Hepatocyte (in vitro differentiated cells): ENCODE results near the gene PKP3. TPM values are rescaled to one million over a fixed set of nuclear protein-coding genes. Genes with fewer than 3 reads are reported as not detected.

Source experiments
- DNase-seq: peaks from one replicate; pipeline ENCODE4 v3.0.0-alpha.2; 2016; ENCODE audit warnings: low spot score
- H2AFZ ChIP-seq: fragments of 200-600 bp; sonication (generic); 2 replicates; pipeline ENCODE4 v1.6.0; 2016; ENCODE audit warnings: antibody characterized with exemption, mild to moderate bottlenecking
- H3K27ac ChIP-seq: fragments of 200-600 bp; sonication (generic); 2 replicates; pipeline ENCODE4 v1.5.1; 2016; ENCODE audit warnings: mild to moderate bottlenecking
- H3K27me3 ChIP-seq: fragments of 200-600 bp; sonication (generic); 2 replicates; pipeline ENCODE4 v1.6.1; 2016
- H3K36me3 ChIP-seq: fragments of 200-600 bp; sonication (generic); replicated peaks from 2 replicates; pipeline ENCODE4 v1.5.1; 2016; ENCODE audit warnings: low read depth; ENCODE audit not compliant: insufficient read depth
- H3K4me1 ChIP-seq: fragments of 200-600 bp; sonication (generic); 2 replicates; pipeline ENCODE4 v1.5.1; 2016; ENCODE audit warnings: mild to moderate bottlenecking, moderate library complexity; ENCODE audit not compliant: insufficient read depth
- H3K4me2 ChIP-seq: fragments of 200-600 bp; sonication (generic); 2 replicates; pipeline ENCODE4 v1.6.0; 2016
- H3K4me3 ChIP-seq: fragments of 200-600 bp; sonication (generic); 2 replicates; pipeline ENCODE4 v1.5.1; 2016; ENCODE audit warnings: mild to moderate bottlenecking
- H3K79me2 ChIP-seq: fragments of 200-600 bp; sonication (generic); 2 replicates; pipeline ENCODE4 v1.6.0; 2017; ENCODE audit warnings: mild to moderate bottlenecking
- H3K9me2 ChIP-seq: fragments of 200-600 bp; sonication (generic); replicated peaks from 2 replicates; pipeline ENCODE4 v1.6.0; 2017; ENCODE audit warnings: mild to moderate bottlenecking; ENCODE audit not compliant: insufficient read depth
- H3K9me3 ChIP-seq: fragments of 200-600 bp; sonication (generic); 2 replicates; pipeline ENCODE4 v1.5.1; 2016; ENCODE audit warnings: low read depth, mild to moderate bottlenecking
- H4K20me1 ChIP-seq: fragments of 200-600 bp; sonication (generic); 2 replicates; pipeline ENCODE4 v1.6.0; 2016; ENCODE audit warnings: mild to moderate bottlenecking; ENCODE audit not compliant: insufficient read depth, poor library complexity, severe bottlenecking
- EZH2 ChIP-seq: fragments of 200-600 bp; sonication (generic); IDR thresholded peaks from 2 replicates; pipeline ENCODE4 v1.6.1; 2016; ENCODE audit warnings: antibody characterized with exemption, mild to moderate bottlenecking, borderline replicate concordance
- EZH2phosphoT487 ChIP-seq: fragments of 200-600 bp; sonication (generic); IDR thresholded peaks from one replicate; pipeline ENCODE4 v1.6.1; 2018; ENCODE audit warnings: antibody characterized with exemption, mild to moderate bottlenecking, low read depth, moderate library complexity; ENCODE audit not compliant: unreplicated experiment, severe bottlenecking
- WGBS: methylation state at CpG from one replicate; pipeline ENCODE4 v1.1.6; 2016; ENCODE audit warnings: low lambda C conversion rate; ENCODE audit errors: missing lambda C conversion rate; 5-methylcytosine and 5-hydroxymethylcytosine counted together
- polyA plus RNA-seq: library from polyadenylated mRNA; unstranded; fragments of >200 nt; fragmentation: Nextera tagmentation; extraction: Ambion mirVana; gene quantifications from 2 replicates; pipeline ENCODE4 v1.2.1, GENCODE V29; 2016
- total RNA-seq: library from RNA; depleted of rRNA; stranded (reverse); fragments of >200 nt; gene quantifications from 2 replicates; pipeline ENCODE4 v1.2.3, GENCODE V29; 2014
- TF ChIP-seq, protein P1 (sequence below): fragments of 200-600 bp; sonication (generic); IDR thresholded peaks from 2 replicates; pipeline ENCODE4 v1.5.1; 2016; ENCODE audit warnings: antibody characterized with exemption, mild to moderate bottlenecking; ENCODE audit not compliant: poor library complexity

PKP3 gene
- total and polyA plus RNA-seq, 2 experiments from 2014 or later: 62.1 to 89.5 TPM

DNA sequence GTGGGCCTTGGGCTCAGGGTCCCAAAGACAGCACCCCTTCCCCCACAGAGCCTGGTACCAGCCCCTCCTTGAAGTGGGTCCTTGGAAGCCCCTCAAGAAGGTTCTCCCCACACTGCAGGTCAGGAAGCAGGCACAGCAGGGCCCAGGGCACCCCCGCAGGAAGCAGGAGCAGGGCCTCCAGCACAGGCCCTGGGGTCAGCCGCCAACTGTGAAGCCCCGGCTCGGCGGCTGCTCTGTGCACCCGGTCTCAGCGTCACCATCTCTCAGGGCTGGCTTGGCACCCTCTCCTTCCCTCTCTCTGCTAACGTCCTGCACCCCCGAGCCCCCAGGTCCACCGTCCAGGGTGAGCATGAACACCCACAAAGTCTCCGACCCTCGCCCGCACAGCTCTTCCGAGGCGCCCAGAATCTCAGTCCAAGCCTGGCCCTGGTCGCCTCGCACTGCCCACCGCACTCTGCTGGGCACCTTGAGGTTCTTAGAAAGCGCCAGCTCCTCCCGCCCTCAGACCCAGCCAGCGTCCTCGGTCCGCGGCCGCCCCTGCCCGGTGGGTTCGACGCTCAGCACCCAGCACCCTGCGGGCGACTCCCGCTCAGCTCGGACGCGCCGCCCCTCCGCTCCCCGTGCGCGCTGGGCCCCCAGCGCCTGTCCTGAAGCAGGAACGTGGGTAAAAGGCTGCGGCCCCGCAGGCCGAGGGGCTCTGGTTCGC, 22.2 kb downstream of the PKP3 start:
- WGBS: 29% methylated on average over 27 of the region's 45 CpGs
- Histone ChIP-seq H3K27ac (peak overlapping the region; percentile 92), H3K79me2 (peaks cover 21% of the 10 kb centered on the region), H3K36me3 (no peaks in the 10 kb centered on the region), H3K4me2 (peak overlapping the region; percentile 98), H3K9me2 (no peaks in the 10 kb centered on the region), H4K20me1 (peaks cover 10% of the 10 kb centered on the region), H3K4me3 (peak overlapping the region; percentile 61), H2AFZ (peak overlapping the region; percentile 66), H3K27me3 (peaks cover 6% of the 10 kb centered on the region), H3K4me1 (peaks cover 4% of the 10 kb centered on the region), H3K9me3 (no peaks in the 10 kb centered on the region)
- no peak for DNase-seq
- TF ChIP-seq EZH2phosphoT487 (no peak), EZH2 (no peak)
- TF ChIP-seq, protein P1, sequence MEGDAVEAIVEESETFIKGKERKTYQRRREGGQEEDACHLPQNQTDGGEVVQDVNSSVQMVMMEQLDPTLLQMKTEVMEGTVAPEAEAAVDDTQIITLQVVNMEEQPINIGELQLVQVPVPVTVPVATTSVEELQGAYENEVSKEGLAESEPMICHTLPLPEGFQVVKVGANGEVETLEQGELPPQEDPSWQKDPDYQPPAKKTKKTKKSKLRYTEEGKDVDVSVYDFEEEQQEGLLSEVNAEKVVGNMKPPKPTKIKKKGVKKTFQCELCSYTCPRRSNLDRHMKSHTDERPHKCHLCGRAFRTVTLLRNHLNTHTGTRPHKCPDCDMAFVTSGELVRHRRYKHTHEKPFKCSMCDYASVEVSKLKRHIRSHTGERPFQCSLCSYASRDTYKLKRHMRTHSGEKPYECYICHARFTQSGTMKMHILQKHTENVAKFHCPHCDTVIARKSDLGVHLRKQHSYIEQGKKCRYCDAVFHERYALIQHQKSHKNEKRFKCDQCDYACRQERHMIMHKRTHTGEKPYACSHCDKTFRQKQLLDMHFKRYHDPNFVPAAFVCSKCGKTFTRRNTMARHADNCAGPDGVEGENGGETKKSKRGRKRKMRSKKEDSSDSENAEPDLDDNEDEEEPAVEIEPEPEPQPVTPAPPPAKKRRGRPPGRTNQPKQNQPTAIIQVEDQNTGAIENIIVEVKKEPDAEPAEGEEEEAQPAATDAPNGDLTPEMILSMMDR: no peak

DNA sequence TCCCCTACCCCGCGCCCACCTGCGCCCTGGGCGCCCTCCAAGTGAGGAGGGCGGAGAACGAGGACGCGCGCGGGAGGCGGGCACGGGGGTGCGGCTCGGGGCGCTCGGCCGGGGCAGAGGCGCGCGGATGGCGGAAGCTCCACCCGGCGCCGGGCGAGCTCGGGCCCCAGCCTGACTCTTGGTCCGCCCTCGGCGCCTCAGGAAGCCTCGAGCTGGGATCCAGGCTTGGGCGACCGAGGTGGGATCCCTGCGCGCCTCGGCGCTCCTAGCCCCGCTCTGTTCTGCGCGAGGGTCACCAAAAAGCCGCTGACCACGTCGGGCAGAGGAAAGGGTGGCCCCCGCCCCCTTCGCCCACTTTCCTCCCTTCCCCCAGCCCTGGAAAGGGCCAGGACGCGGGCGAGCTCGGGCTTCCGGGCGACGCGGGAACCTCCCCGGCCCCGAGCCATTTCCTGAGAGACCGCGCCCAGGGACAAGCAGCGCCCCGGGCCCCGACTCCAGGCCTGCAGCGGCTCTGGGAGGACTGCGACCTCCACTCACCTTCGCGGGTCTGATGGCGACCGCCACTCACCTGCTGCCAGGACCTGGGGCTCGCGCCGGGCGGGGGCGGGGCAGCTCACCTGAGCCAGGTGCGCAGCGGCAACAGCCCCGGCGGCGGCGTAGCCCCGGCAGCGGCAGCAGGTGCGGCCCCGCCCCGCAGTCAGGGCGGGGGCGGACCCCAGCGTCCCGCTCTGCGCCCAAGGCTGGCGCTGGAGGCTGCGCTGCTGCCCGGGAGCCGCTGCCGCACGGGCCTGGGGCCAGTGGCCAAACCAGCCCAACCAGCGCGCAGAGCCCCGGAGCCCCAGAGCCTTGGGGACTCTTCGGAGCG, 23.0 kb downstream of the PKP3 start:
- Histone ChIP-seq H3K27ac (peak overlapping the region; percentile 92), H3K4me1 (peaks cover 6% of the 10 kb centered on the region), H3K9me3 (no peaks in the 10 kb centered on the region), H3K79me2 (peaks cover 21% of the 10 kb centered on the region), H3K4me2 (peak overlapping the region; percentile 98), H3K36me3 (no peaks in the 10 kb centered on the region), H3K4me3 (peak overlapping the region; percentile 61), H3K9me2 (no peaks in the 10 kb centered on the region), H2AFZ (peak overlapping the region; percentile 66), H3K27me3 (peaks cover 6% of the 10 kb centered on the region), H4K20me1 (peaks cover 10% of the 10 kb centered on the region)
- WGBS: under 1% methylated on average over 40 of the region's 97 CpGs
- DNase-seq: peak; percentile 87
- TF ChIP-seq, protein P1: no peak
- no peak for TF ChIP-seq EZH2
- TF ChIP-seq EZH2phosphoT487: no peak

DNA sequence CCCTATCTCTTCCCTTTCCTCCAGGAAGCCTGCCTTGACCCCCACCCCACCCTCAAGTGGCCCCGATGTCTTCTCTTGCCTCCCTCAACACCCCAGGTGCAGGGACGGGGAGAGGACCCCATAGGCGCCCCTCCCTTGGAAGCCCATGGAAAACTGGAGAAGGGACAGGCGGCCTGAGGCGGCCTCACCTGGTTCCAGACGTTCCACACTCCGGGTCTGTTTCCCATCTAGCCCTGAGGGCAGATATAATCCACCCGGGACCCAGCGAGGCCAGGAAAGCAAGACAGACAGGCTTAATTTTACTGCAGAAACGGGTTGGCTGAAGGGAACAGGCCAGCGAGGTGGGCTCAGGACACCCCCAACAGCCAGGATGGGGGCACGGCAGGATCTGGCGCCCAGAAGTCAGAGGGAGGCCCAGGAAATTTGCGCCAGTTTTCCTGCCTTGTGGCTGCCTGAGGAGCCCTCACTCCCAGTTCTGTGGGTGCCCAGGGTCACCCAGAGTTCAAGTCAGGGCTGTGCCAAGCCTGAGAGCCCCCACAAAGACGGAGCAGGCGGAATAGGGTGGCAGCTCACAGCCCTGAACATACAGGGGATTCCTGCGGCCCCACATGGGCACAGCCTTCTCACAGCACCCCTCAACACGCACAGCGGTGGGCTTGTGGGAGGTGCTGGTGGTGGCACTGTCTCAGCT, 23.8 kb downstream of the PKP3 start:
- no peak overlapping the region for H3K4me3 ChIP-seq
- H3K9me2 ChIP-seq: no peaks in the 10 kb centered on the region
- no peaks in the 10 kb centered on the region for H3K9me3 ChIP-seq
- TF ChIP-seq, protein P1: no peak
- no peaks in the 10 kb centered on the region for H3K36me3 ChIP-seq
- H3K27me3 ChIP-seq: peaks cover 6% of the 10 kb centered on the region
- no peak overlapping the region for H3K27ac ChIP-seq
- DNase-seq: no peak
- H3K79me2 ChIP-seq: peaks cover 21% of the 10 kb centered on the region
- peaks cover 9% of the 10 kb centered on the region for H3K4me1 ChIP-seq
- 59% methylated on average over 18 of the region's 19 CpGs for WGBS
- H4K20me1 ChIP-seq: peaks cover 10% of the 10 kb centered on the region
- peak overlapping the region; percentile 98 for H3K4me2 ChIP-seq
- no peak overlapping the region for H2AFZ ChIP-seq
